Measurements from ENCODE around the gene RNF11. TPM values are rescaled to one million over a fixed set of nuclear protein-coding genes. Genes with fewer than 3 reads are reported as not detected.
"Not testable (repeated sequence)": the region's sequence is repeated elsewhere in the genome, so short reads cannot be mapped to it uniquely, and the experiment has no call there.

The RNF11 gene
- polyA plus RNA-seq, 3 donors from 2014 or later, result 32.7 to 52.4 (median 38.0) TPM

- Mint-ChIP-seq H3K27me3 (ENCODE audit: low read depth in 3 of 3) (no peaks in the 10 kb centered on the region), H3K36me3 (no peaks in the 10 kb centered on the region), H3K9me3 (no peaks in the 10 kb centered on the region), H3K4me3 (no peak overlapping the region), H3K4me1 (peaks cover 23 to 29% of the 10 kb centered on the region in 2 donors), H3K27ac (no peak overlapping the region)
- DNase-seq, result no peak
Observed at GRCh38 chr1:51217101-51217500, 19.0 kb upstream of the RNF11 start.

GRCh38 chr1:51218570-51218969 is 17.5 kb upstream of the RNF11 start:
- no peaks in the 10 kb centered on the region for H3K9me3 Mint-ChIP-seq
- no peak for DNase-seq
- no peak overlapping the region for H3K4me3 Mint-ChIP-seq
- no peaks in the 10 kb centered on the region for H3K36me3 Mint-ChIP-seq
- H3K27ac Mint-ChIP-seq, result no peak overlapping the region
- no peaks in the 10 kb centered on the region for H3K27me3 Mint-ChIP-seq (ENCODE audit: low read depth in 3 of 3)
- peaks cover 23 to 29% of the 10 kb centered on the region in 2 donors for H3K4me1 Mint-ChIP-seq

- H3K9me3 Mint-ChIP-seq, result no peaks in the 10 kb centered on the region
- peaks cover 23 to 29% of the 10 kb centered on the region in 2 donors for H3K4me1 Mint-ChIP-seq
- DNase-seq, result no peak
- no peak overlapping the region for H3K27ac Mint-ChIP-seq
- H3K27me3 Mint-ChIP-seq (ENCODE audit: low read depth in 3 of 3), result peaks cover 0 to 3% (median 0%) of the 10 kb centered on the region in 3 donors
- no peak overlapping the region for H3K4me3 Mint-ChIP-seq
- no peaks in the 10 kb centered on the region for H3K36me3 Mint-ChIP-seq
Observed at GRCh38 chr1:51219022-51219421, 17.1 kb upstream of the RNF11 start.

- not testable (repeated sequence) for DNase-seq, H3K27ac Mint-ChIP-seq
Observed at GRCh38 chr1:51221529-51221928, 14.5 kb upstream of the RNF11 start.

GRCh38 chr1:51222136-51222787 is 13.8 kb upstream of the RNF11 start:
- no peak overlapping the region for H3K27ac Mint-ChIP-seq
- H3K4me3 Mint-ChIP-seq, result no peak overlapping the region
- peaks cover 5 to 9% of the 10 kb centered on the region in 2 donors for H3K4me1 Mint-ChIP-seq
- H3K36me3 Mint-ChIP-seq, result no peaks in the 10 kb centered on the region
- no peaks in the 10 kb centered on the region for H3K9me3 Mint-ChIP-seq
- DNase-seq, result no peak
- H3K27me3 Mint-ChIP-seq (ENCODE audit: low read depth in 3 of 3), result peaks cover 0 to 4% (median 0%) of the 10 kb centered on the region in 3 donors

More at GRCh38 chr1:51221529-51221928, 14.5 kb upstream of the RNF11 start:
- not testable (repeated sequence) for H3K4me3 Mint-ChIP-seq; H3K4me1 Mint-ChIP-seq; H3K36me3 Mint-ChIP-seq; H3K9me3 Mint-ChIP-seq; H3K27me3 Mint-ChIP-seq (ENCODE audit: low read depth in 3 of 3)

- peaks cover 5 to 9% of the 10 kb centered on the region in 2 donors for H3K4me1 Mint-ChIP-seq
- peaks cover 0 to 4% (median 0%) of the 10 kb centered on the region in 3 donors for H3K27me3 Mint-ChIP-seq (ENCODE audit: low read depth in 3 of 3)
- no peak overlapping the region for H3K27ac Mint-ChIP-seq
- DNase-seq, result no peak
- no peaks in the 10 kb centered on the region for H3K36me3 Mint-ChIP-seq
- H3K9me3 Mint-ChIP-seq, result no peaks in the 10 kb centered on the region
- no peak overlapping the region for H3K4me3 Mint-ChIP-seq
Observed at GRCh38 chr1:51222809-51223208, 13.3 kb upstream of the RNF11 start.

GRCh38 chr1:51224255-51224654 is 11.8 kb upstream of the RNF11 start:
- Mint-ChIP-seq H3K36me3 (no peaks in the 10 kb centered on the region), H3K4me3 (no peak overlapping the region), H3K27ac (no peak overlapping the region), H3K9me3 (no peaks in the 10 kb centered on the region), H3K27me3 (ENCODE audit: low read depth in 3 of 3) (peaks cover 0 to 4% (median 0%) of the 10 kb centered on the region in 3 donors), H3K4me1 (peaks cover 5 to 9% of the 10 kb centered on the region in 2 donors)
- DNase-seq, result no peak

GRCh38 chr1:51227231-51227960 is 8.7 kb upstream of the RNF11 start:
- H3K4me1 Mint-ChIP-seq; H3K9me3 Mint-ChIP-seq; H3K4me3 Mint-ChIP-seq; DNase-seq; H3K27me3 Mint-ChIP-seq (ENCODE audit: low read depth in 3 of 3); H3K27ac Mint-ChIP-seq; H3K36me3 Mint-ChIP-seq: not testable (repeated sequence)

- H3K4me1 Mint-ChIP-seq; H3K9me3 Mint-ChIP-seq; DNase-seq; H3K27me3 Mint-ChIP-seq (ENCODE audit: low read depth in 3 of 3); H3K36me3 Mint-ChIP-seq; H3K4me3 Mint-ChIP-seq; H3K27ac Mint-ChIP-seq: not testable (repeated sequence)
Observed at GRCh38 chr1:51228471-51228870, 7.6 kb upstream of the RNF11 start.

GRCh38 chr1:51230501-51231078 is 5.5 kb upstream of the RNF11 start:
- Mint-ChIP-seq H3K27ac (no peak overlapping the region), H3K4me1 (peaks cover 10% of the 10 kb centered on the region in 2 donors), H3K27me3 (ENCODE audit: low read depth in 3 of 3) (peaks cover under 1 to 4% (median 2%) of the 10 kb centered on the region in 3 donors), H3K4me3 (no peak overlapping the region), H3K9me3 (no peaks in the 10 kb centered on the region), H3K36me3 (no peaks in the 10 kb centered on the region)
- no peak for DNase-seq

- no peak overlapping the region for H3K4me3 Mint-ChIP-seq
- no peaks in the 10 kb centered on the region for H3K9me3 Mint-ChIP-seq
- DNase-seq, result no peak
- no peaks in the 10 kb centered on the region for H3K36me3 Mint-ChIP-seq
- H3K27me3 Mint-ChIP-seq (ENCODE audit: low read depth in 3 of 3), result peaks cover 4 to 8% (median 5%) of the 10 kb centered on the region in 3 donors
- H3K27ac Mint-ChIP-seq, result no peak overlapping the region
- H3K4me1 Mint-ChIP-seq, result peaks cover 14% of the 10 kb centered on the region in 2 donors
Observed at GRCh38 chr1:51231120-51231519, 5.0 kb upstream of the RNF11 start.

- Mint-ChIP-seq H3K4me3 (no peak overlapping the region), H3K27me3 (ENCODE audit: low read depth in 3 of 3) (peaks cover 4 to 8% (median 5%) of the 10 kb centered on the region in 3 donors), H3K9me3 (no peaks in the 10 kb centered on the region), H3K27ac (no peak overlapping the region), H3K4me1 (peaks cover 14% of the 10 kb centered on the region in 2 donors), H3K36me3 (no peaks in the 10 kb centered on the region)
- no peak for DNase-seq
Observed at GRCh38 chr1:51231896-51232295, 4.2 kb upstream of the RNF11 start.

GRCh38 chr1:51234236-51234635 is 1.8 kb upstream of the RNF11 start:
- H3K36me3 Mint-ChIP-seq; H3K27me3 Mint-ChIP-seq (ENCODE audit: low read depth in 3 of 3); H3K9me3 Mint-ChIP-seq; H3K4me3 Mint-ChIP-seq; DNase-seq: not testable (repeated sequence)
- Mint-ChIP-seq H3K4me1 (peaks cover 14 to 18% of the 10 kb centered on the region in 2 donors), H3K27ac (peak overlapping the region in 1 of 6 donors; percentile 46)

- H3K4me1 Mint-ChIP-seq, result peaks cover 14 to 24% of the 10 kb centered on the region in 2 donors
- peak overlapping the region in 5 of 6 donors; percentile 94 to 98 (median 97) for H3K27ac Mint-ChIP-seq
- no peaks in the 10 kb centered on the region for H3K36me3 Mint-ChIP-seq
- H3K27me3 Mint-ChIP-seq (ENCODE audit: low read depth in 3 of 3), result peaks cover 4 to 8% (median 5%) of the 10 kb centered on the region in 3 donors
- H3K4me3 Mint-ChIP-seq, result peak overlapping the region; percentile 90 to 98 (median 95)
- DNase-seq, result no peak
- H3K9me3 Mint-ChIP-seq, result no peaks in the 10 kb centered on the region
Observed at GRCh38 chr1:51234721-51235425, 1.2 kb upstream of the RNF11 start.

All from immature natural killer cell (primary cell).